PC-9 (cell line): ENCODE data around the gene ARHGAP24. TPM values are rescaled to one million over a fixed set of nuclear protein-coding genes. Genes with fewer than 3 reads are reported as not detected.

Experiments
- BruUV-seq: library from RNA; stranded (reverse); fragments of 400-500 nt; replicated peaks from 2 replicates; lab custom pipeline; 2021; lab: Mats Ljungman, UMichigan
- CTCF ChIA-PET: fragments of 300-600 bp; sonication (Branson Sonifier 250); formaldehyde crosslinking; loops from one replicate; lab custom pipeline; 2022; ENCODE audit warnings: antibody characterized with exemption; lab: Charles Lee
- POLR2A ChIA-PET: fragments of 300-600 bp; sonication (Branson Sonifier 250); formaldehyde crosslinking; loops from one replicate; lab custom pipeline; 2022; ENCODE audit warnings: antibody characterized with exemption; ENCODE audit not compliant: unreplicated experiment; lab: Charles Lee
- DNase-seq, 2 experiments: peaks; one replicate each; pipeline versions ENCODE4 v3.0.0 to v3.0.0-alpha.2; 2015 to 2022; ENCODE audit warnings: mixed read lengths in 1 of 2
- H2AFZ ChIP-seq: fragments of 200-600 bp; sonication (generic); 2 replicates; pipeline ENCODE4 v1.8.1; 2017; ENCODE audit warnings: antibody characterized with exemption
- H3F3A ChIP-seq: fragments of 200-600 bp; sonication (generic); 2 replicates; pipeline ENCODE4 v1.8.1; 2017; ENCODE audit warnings: antibody characterized with exemption, mild to moderate bottlenecking, low read depth; ENCODE audit not compliant: insufficient read depth
- H3K27ac ChIP-seq: fragments of 200-600 bp; sonication (generic); 2 replicates; pipeline ENCODE4 v1.6.1; 2016; ENCODE audit warnings: mixed run types
- H3K27me3 ChIP-seq: fragments of 200-600 bp; sonication (generic); 2 replicates; pipeline ENCODE4 v1.6.1; 2016; ENCODE audit warnings: low read depth, mixed run types; ENCODE audit not compliant: insufficient read depth
- H3K36me3 ChIP-seq: fragments of 200-600 bp; sonication (generic); 2 replicates; pipeline ENCODE4 v1.6.1; 2016; ENCODE audit warnings: low read depth, mixed run types
- H3K4me1 ChIP-seq: fragments of 200-600 bp; sonication (generic); replicated peaks from 2 replicates; pipeline ENCODE4 v1.6.1; 2016; ENCODE audit warnings: mixed run types; ENCODE audit not compliant: insufficient read depth
- H3K4me2 ChIP-seq: fragments of 200-600 bp; sonication (generic); 2 replicates; pipeline ENCODE4 v1.6.1; 2017; ENCODE audit warnings: mixed run types
- H3K4me3 ChIP-seq: fragments of 200-600 bp; sonication (generic); 2 replicates; pipeline ENCODE4 v1.6.1; 2016; ENCODE audit warnings: mixed run types
- H3K79me2 ChIP-seq: fragments of 200-600 bp; sonication (generic); 2 replicates; pipeline ENCODE4 v1.6.1; 2017; ENCODE audit warnings: low read depth, mixed run types
- H3K9me2 ChIP-seq: fragments of 200-600 bp; sonication (generic); 2 replicates; pipeline ENCODE4 v1.8.1; 2017; ENCODE audit warnings: mild to moderate bottlenecking; ENCODE audit not compliant: insufficient read depth
- H3K9me3 ChIP-seq: fragments of 200-600 bp; sonication (generic); 2 replicates; pipeline ENCODE4 v1.8.1; 2016; ENCODE audit warnings: low read depth; ENCODE audit not compliant: insufficient read depth
- H4K20me1 ChIP-seq: fragments of 200-600 bp; sonication (generic); 2 replicates; pipeline ENCODE4 v1.8.1; 2017; ENCODE audit not compliant: insufficient read depth
- CTCF ChIP-seq: fragments of 200-600 bp; sonication (generic); conservative IDR thresholded peaks from 2 replicates; pipeline ENCODE4 v1.6.1; 2017; ENCODE audit warnings: mixed run types, antibody characterized with exemption, mild to moderate bottlenecking, moderate library complexity
- EZH2 ChIP-seq: fragments of 200-600 bp; sonication (generic); IDR thresholded peaks from 2 replicates; pipeline ENCODE4 v1.8.0; 2017; ENCODE audit warnings: antibody characterized with exemption, low read depth
- intact Hi-C: fragments of 100-400 bp; cut with micrococcal nuclease; formaldehyde crosslinking; loops from one replicate; pipeline ENCODE4 v1.10.0; 2022; ENCODE audit not compliant: unreplicated experiment
- total RNA-seq: library from RNA; stranded (reverse); gene quantifications from 2 replicates; pipeline ENCODE4 v1.2.3, GENCODE V29; 2021

The ARHGAP24 gene
- total RNA-seq, 1 experiment from 2014 or later, result 2.2 TPM

GRCh38 chr4:85965529-85965928, 490.6 kb downstream of the ARHGAP24 start:
- H2AFZ ChIP-seq, result no peak overlapping the region
- no peaks in the 10 kb centered on the region for H3K4me1 ChIP-seq
- no peaks in the 10 kb centered on the region for H3K36me3 ChIP-seq
- no TSS peak for BruUV-seq
- no peaks in the 10 kb centered on the region for H3K79me2 ChIP-seq
- H3K4me3 ChIP-seq, result no peak overlapping the region
- H3K9me2 ChIP-seq, result no peaks in the 10 kb centered on the region
- H3K4me2 ChIP-seq, result no peak overlapping the region
- intact Hi-C loops, result loop anchor here (5.0 kb wide), 1 partner anchor 77 kb away; no protein-coding TSS in a partner anchor
- ChIA-PET CTCF (no interaction called here), POLR2A (no interaction called here)
- no peaks in the 10 kb centered on the region for H4K20me1 ChIP-seq
- no peaks in the 10 kb centered on the region for H3F3A ChIP-seq
- DNase-seq, result no peak
- no peaks in the 10 kb centered on the region for H3K27me3 ChIP-seq
- H3K27ac ChIP-seq, result no peak overlapping the region
- TF ChIP-seq EZH2 (no peak), CTCF (no peak)
- no peaks in the 10 kb centered on the region for H3K9me3 ChIP-seq

GRCh38 chr4:85966373-85966772, 491.4 kb downstream of the ARHGAP24 start:
- H3K27ac ChIP-seq, result no peak overlapping the region
- CTCF ChIA-PET, result no interaction called here
- no peaks in the 10 kb centered on the region for H3K9me2 ChIP-seq
- no peak overlapping the region for H3K4me2 ChIP-seq
- intact Hi-C loops, result loop anchor here (5.0 kb wide), 1 partner anchor 76 kb away; no protein-coding TSS in a partner anchor
- no peaks in the 10 kb centered on the region for H3K79me2 ChIP-seq
- POLR2A ChIA-PET, result no interaction called here
- no peak for TF ChIP-seq EZH2
- no peaks in the 10 kb centered on the region for H3K36me3 ChIP-seq
- no peak overlapping the region for H2AFZ ChIP-seq
- no peak overlapping the region for H3K4me3 ChIP-seq
- H3K4me1 ChIP-seq, result no peaks in the 10 kb centered on the region
- BruUV-seq, result no TSS peak
- DNase-seq, result no peak
- H3K9me3 ChIP-seq, result no peaks in the 10 kb centered on the region
- no peaks in the 10 kb centered on the region for H3F3A ChIP-seq
- H3K27me3 ChIP-seq, result no peaks in the 10 kb centered on the region
- no peaks in the 10 kb centered on the region for H4K20me1 ChIP-seq

GRCh38 chr4:85967872-85968271, 492.9 kb downstream of the ARHGAP24 start:
- intact Hi-C loops, result loop anchor here (5.0 kb wide), 1 partner anchor 74 kb away; no protein-coding TSS in a partner anchor
- Histone ChIP-seq H3K4me2 (no peak overlapping the region), H3F3A (no peaks in the 10 kb centered on the region), H3K79me2 (no peaks in the 10 kb centered on the region), H2AFZ (no peak overlapping the region), H3K9me2 (no peaks in the 10 kb centered on the region), H3K4me3 (no peak overlapping the region), H4K20me1 (no peaks in the 10 kb centered on the region), H3K9me3 (no peaks in the 10 kb centered on the region), H3K27me3 (no peaks in the 10 kb centered on the region), H3K4me1 (no peaks in the 10 kb centered on the region), H3K36me3 (no peaks in the 10 kb centered on the region), H3K27ac (no peak overlapping the region)
- BruUV-seq, result no TSS peak
- POLR2A ChIA-PET, result no interaction called here
- DNase-seq, result no peak
- no peak for TF ChIP-seq EZH2
- TF ChIP-seq CTCF, result no peak
- CTCF ChIA-PET, result no interaction called here
